Fibroblast of lung (primary cell): ENCODE data around the gene GIGYF2.

Experiments
- EZH2 ChIP-seq: IDR thresholded peaks from 2 replicates; pipeline ENCODE4 v1.5.1; 2012; ENCODE audit warnings: low read length, control low read depth, mild to moderate bottlenecking; ENCODE audit errors: missing control alignments
- TF ChIP-seq, protein P1 (sequence below), 2 donors: IDR thresholded peaks in 1 of 2; conservative IDR thresholded peaks in 1 of 2; 1 replicate in 1 of 2; 2 replicates in 1 of 2; pipeline ENCODE4 v1.5.1; 2011 to 2012; ENCODE audit warnings: low read length in 2 of 2, control low read depth in 1 of 2, inconsistent platforms in 1 of 2, low read depth in 1 of 2, mild to moderate bottlenecking in 1 of 2

DNA sequence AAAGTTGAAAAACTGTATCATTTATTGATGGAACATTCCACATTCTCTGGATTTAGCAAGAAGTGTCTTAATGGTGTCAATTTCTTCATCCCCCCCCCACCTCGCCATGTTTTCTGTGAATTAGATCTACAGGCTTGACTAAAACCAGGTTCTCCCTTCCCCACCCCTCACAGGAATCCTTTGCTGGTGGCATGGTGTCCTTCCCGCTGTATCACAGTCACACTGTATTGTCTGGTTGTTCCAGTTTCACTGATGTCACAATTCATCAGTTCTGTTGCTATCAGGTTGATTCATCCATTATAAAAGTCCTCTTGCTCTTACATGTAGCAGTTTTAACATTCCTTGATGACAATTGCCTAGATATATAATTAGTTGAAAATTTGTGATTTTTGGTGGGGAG is 166.9 kb downstream of the GIGYF2 start:
- TF ChIP-seq, protein P1, sequence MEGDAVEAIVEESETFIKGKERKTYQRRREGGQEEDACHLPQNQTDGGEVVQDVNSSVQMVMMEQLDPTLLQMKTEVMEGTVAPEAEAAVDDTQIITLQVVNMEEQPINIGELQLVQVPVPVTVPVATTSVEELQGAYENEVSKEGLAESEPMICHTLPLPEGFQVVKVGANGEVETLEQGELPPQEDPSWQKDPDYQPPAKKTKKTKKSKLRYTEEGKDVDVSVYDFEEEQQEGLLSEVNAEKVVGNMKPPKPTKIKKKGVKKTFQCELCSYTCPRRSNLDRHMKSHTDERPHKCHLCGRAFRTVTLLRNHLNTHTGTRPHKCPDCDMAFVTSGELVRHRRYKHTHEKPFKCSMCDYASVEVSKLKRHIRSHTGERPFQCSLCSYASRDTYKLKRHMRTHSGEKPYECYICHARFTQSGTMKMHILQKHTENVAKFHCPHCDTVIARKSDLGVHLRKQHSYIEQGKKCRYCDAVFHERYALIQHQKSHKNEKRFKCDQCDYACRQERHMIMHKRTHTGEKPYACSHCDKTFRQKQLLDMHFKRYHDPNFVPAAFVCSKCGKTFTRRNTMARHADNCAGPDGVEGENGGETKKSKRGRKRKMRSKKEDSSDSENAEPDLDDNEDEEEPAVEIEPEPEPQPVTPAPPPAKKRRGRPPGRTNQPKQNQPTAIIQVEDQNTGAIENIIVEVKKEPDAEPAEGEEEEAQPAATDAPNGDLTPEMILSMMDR (conservative IDR thresholded peaks at IDR 0.05 in 1 of 2, IDR thresholded peaks at IDR 0.05 in 1 of 2; ENCODE audit: low read depth in 1 of 2, low read length in 2 of 2), result no peak
- TF ChIP-seq EZH2, result no peak
